Liver (tissue), 9 donors: Measurements from ENCODE around the gene SPATA16. TPM values are rescaled to one million over a fixed set of nuclear protein-coding genes. Genes with fewer than 3 reads are reported as not detected.

Experiments used
- DNase-seq: peaks from one replicate; pipeline ENCODE4 v3.0.0-alpha.2; 2017; ENCODE audit warnings: low spot score
- H3K27ac ChIP-seq, 2 donors: one replicate each; pipeline ENCODE4 v1.7.0; 2013; ENCODE audit warnings: inconsistent platforms in 2 of 2, low read length in 2 of 2, control low read depth in 1 of 2, low read depth in 1 of 2, mild to moderate bottlenecking in 1 of 2
- H3K27me3 ChIP-seq, 4 donors: one replicate each; pipeline versions ENCODE4 v1.6.1 to v1.7.0; 2013; ENCODE audit warnings: low read length in 3 of 4, inconsistent platforms in 1 of 4, mild to moderate bottlenecking in 1 of 4, moderate library complexity in 1 of 4; ENCODE audit not compliant: control insufficient read depth in 4 of 4, insufficient read depth in 4 of 4
- H3K36me3 ChIP-seq, 4 donors: one replicate each; pipeline versions ENCODE4 v1.6.1 to v1.7.0; 2013; ENCODE audit warnings: low read length in 3 of 4, mild to moderate bottlenecking in 3 of 4, low read depth in 1 of 4, moderate library complexity in 1 of 4; ENCODE audit not compliant: control insufficient read depth in 4 of 4, insufficient read depth in 3 of 4
- H3K4me1 ChIP-seq, 4 donors: one replicate each; pipeline versions ENCODE4 v1.6.1 to v1.7.0; 2013; ENCODE audit warnings: low read length in 3 of 4, mild to moderate bottlenecking in 3 of 4, moderate library complexity in 1 of 4; ENCODE audit not compliant: control insufficient read depth in 4 of 4, insufficient read depth in 4 of 4
- H3K4me3 ChIP-seq, 3 donors: one replicate each; pipeline versions ENCODE4 v1.6.1 to v1.7.0; 2013; ENCODE audit warnings: low read length in 3 of 3, control low read depth in 1 of 3, low read depth in 1 of 3, mild to moderate bottlenecking in 1 of 3
- H3K9ac ChIP-seq, 2 donors: one replicate each; pipeline ENCODE4 v1.7.0; 2013; ENCODE audit warnings: low read length in 2 of 2, mild to moderate bottlenecking in 2 of 2, moderate library complexity in 2 of 2, control low read depth in 1 of 2, low read depth in 1 of 2
- H3K9me3 ChIP-seq, 4 donors: one replicate each; pipeline versions ENCODE4 v1.6.1 to v1.7.0; 2013; ENCODE audit warnings: low read length in 3 of 4; ENCODE audit not compliant: control insufficient read depth in 4 of 4
- ATF3 ChIP-seq: IDR thresholded peaks from 2 replicates; pipeline ENCODE4 v1.6.1; 2016; ENCODE audit warnings: antibody characterized with exemption
- CTCF ChIP-seq: fragments of 150-350 bp; IDR thresholded peaks from 2 replicates; pipeline ENCODE4 v1.5.1; 2017; ENCODE audit warnings: improper control_type of control experiment, low read depth, low read length; ENCODE audit not compliant: missing input control
- EGR1 ChIP-seq, 2 donors: IDR thresholded peaks; 2 replicates each; pipeline ENCODE4 v1.6.1; 2016 to 2018; ENCODE audit warnings: antibody characterized with exemption in 2 of 2, low read depth in 2 of 2
- FOXA1 ChIP-seq: IDR thresholded peaks from 2 replicates; pipeline ENCODE4 v1.6.1; 2016; ENCODE audit warnings: antibody characterized with exemption
- FOXA2 ChIP-seq: IDR thresholded peaks from 2 replicates; pipeline ENCODE4 v1.6.1; 2016; ENCODE audit warnings: antibody characterized with exemption
- GABPA ChIP-seq, 2 donors: IDR thresholded peaks in 1 of 2; conservative IDR thresholded peaks in 1 of 2; 2 replicates each; pipeline ENCODE4 v1.6.1; 2016; ENCODE audit warnings: antibody characterized with exemption in 2 of 2, mild to moderate bottlenecking in 1 of 2, moderate library complexity in 1 of 2
- HNF4A ChIP-seq, 2 donors: conservative IDR thresholded peaks; 2 replicates each; pipeline ENCODE4 v1.6.1; 2016; ENCODE audit warnings: antibody characterized with exemption in 2 of 2, mild to moderate bottlenecking in 2 of 2
- HNF4G ChIP-seq: IDR thresholded peaks from 2 replicates; pipeline ENCODE4 v1.6.1; 2016; ENCODE audit warnings: antibody characterized with exemption
- MAX ChIP-seq: IDR thresholded peaks from 2 replicates; pipeline ENCODE4 v1.6.1; 2016; ENCODE audit warnings: antibody characterized with exemption
- NR2F2 ChIP-seq: IDR thresholded peaks from 2 replicates; pipeline ENCODE4 v1.6.1; 2016; ENCODE audit warnings: antibody characterized with exemption
- RAD21 ChIP-seq, 2 donors: IDR thresholded peaks; 2 replicates each; pipeline ENCODE4 v1.6.1; 2016; ENCODE audit warnings: antibody characterized with exemption in 2 of 2, mild to moderate bottlenecking in 2 of 2
- REST ChIP-seq: IDR thresholded peaks from 2 replicates; pipeline ENCODE4 v1.6.1; 2016; ENCODE audit warnings: antibody characterized with exemption, mild to moderate bottlenecking
- SP1 ChIP-seq: IDR thresholded peaks from 2 replicates; pipeline ENCODE4 v1.6.1; 2018; ENCODE audit warnings: antibody characterized with exemption, mild to moderate bottlenecking
- TAF1 ChIP-seq: conservative IDR thresholded peaks from 2 replicates; pipeline ENCODE4 v1.6.1; 2016; ENCODE audit warnings: antibody characterized with exemption, mild to moderate bottlenecking
- YY1 ChIP-seq: IDR thresholded peaks from 2 replicates; pipeline ENCODE4 v1.6.1; 2016; ENCODE audit warnings: antibody characterized with exemption, mild to moderate bottlenecking
- ZBTB33 ChIP-seq: IDR thresholded peaks from 2 replicates; pipeline ENCODE4 v1.6.1; 2016; ENCODE audit warnings: antibody characterized with exemption
- WGBS: extraction: QIAGEN DNeasy Blood & Tissue Kit; methylation state at CpG from one replicate; pipeline ENCODE4 v1.1.7; 2013; 5-methylcytosine and 5-hydroxymethylcytosine counted together
- polyA plus RNA-seq, 2 donors: library from polyadenylated mRNA; stranded (reverse) in 1 of 2; unstranded in 1 of 2; fragments of 200-250 nt in 1 of 2; fragments of >200 nt in 1 of 2; fragmentation: Nextera tagmentation in 1 of 2; extraction: Ambion mirVana in 1 of 2; gene quantifications; one replicate each; pipeline versions ENCODE4 v1.2.1 to v1.2.3, GENCODE V29; 2013 to 2015
- total RNA-seq, 2 donors: library from RNA; depleted of rRNA; stranded (reverse); fragments of >200 nt; gene quantifications; one replicate each; pipeline ENCODE4 v1.2.3, GENCODE V29; 2014
- donor health status: healthy.
- donor health status: healthy.
- donor health status: healthy.
- donor health status: healthy.
- donor health status: healthy.

The SPATA16 gene
- total and polyA plus RNA-seq, 4 donors, result not detected

GRCh38 chr3:173103469-173103868 lies 37.6 kb downstream of the SPATA16 start:
- Histone ChIP-seq H3K36me3 (no peaks in the 10 kb centered on the region), H3K27me3 (no peaks in the 10 kb centered on the region), H3K9ac (no peak overlapping the region), H3K4me3 (no peak overlapping the region), H3K4me1 (no peaks in the 10 kb centered on the region), H3K9me3 (peaks cover 0 to 4% (median 1%) of the 10 kb centered on the region in 4 donors), H3K27ac (no peak overlapping the region)
- DNase-seq, result no peak
- WGBS, result 80% methylated on average over 1 of the region's 1 CpG
- no peak for TF ChIP-seq NR2F2
- TF ChIP-seq SP1, result no peak
- no peak for TF ChIP-seq FOXA2
- no peak for TF ChIP-seq MAX
- TF ChIP-seq ZBTB33, result no peak

- Histone ChIP-seq H3K27me3 (no peaks in the 10 kb centered on the region), H3K4me3 (no peak overlapping the region), H3K4me1 (no peaks in the 10 kb centered on the region), H3K9me3 (peaks cover 0 to 4% (median 1%) of the 10 kb centered on the region in 4 donors), H3K9ac (no peak overlapping the region), H3K36me3 (no peaks in the 10 kb centered on the region), H3K27ac (no peak overlapping the region)
- DNase-seq, result no peak
- 65% methylated on average over 1 of the region's 1 CpG for whole genome bisulfite sequencing
- TF ChIP-seq YY1, result no peak
- no peak for TF ChIP-seq ATF3
- TF ChIP-seq ZBTB33, result no peak
- TF ChIP-seq MAX, result no peak
- no peak for TF ChIP-seq FOXA1
- no peak for TF ChIP-seq REST
- TF ChIP-seq GABPA (IDR thresholded peaks at IDR 0.05 in 1 of 2, conservative IDR thresholded peaks at IDR 0.05 in 1 of 2), result no peak
- TF ChIP-seq TAF1, result no peak
- no peak for TF ChIP-seq HNF4A (conservative IDR thresholded peaks at IDR 0.05)
- TF ChIP-seq EGR1 (IDR thresholded peaks at IDR 0.05; ENCODE audit: low read depth in 2 of 2), result no peak
- TF ChIP-seq NR2F2, result no peak
- no peak for TF ChIP-seq CTCF
- no peak for TF ChIP-seq RAD21 (IDR thresholded peaks at IDR 0.05)
- no peak for TF ChIP-seq HNF4G
These were observed 42.1 kb downstream of the SPATA16 start for GRCh38 chr3:173098959-173099358.
